HFFc6 (cell line): Measurements from ENCODE around the gene ADGRL3. TPM values are rescaled to one million over a fixed set of nuclear protein-coding genes. Genes with fewer than 3 reads are reported as not detected.

ENCODE experiments used
- DNase-seq: peaks from one replicate; pipeline ENCODE4 v3.0.0-alpha.2; 2018
- H3K27ac Mint-ChIP-seq: 2 replicates; pipeline ENCODE4 v1.8.0; 2020; ENCODE audit warnings: mild to moderate bottlenecking, mixed read lengths
- H3K27me3 Mint-ChIP-seq: 2 replicates; pipeline ENCODE4 v1.8.0; 2021; ENCODE audit warnings: mild to moderate bottlenecking, moderate library complexity, mixed read lengths; ENCODE audit not compliant: insufficient read depth
- H3K36me3 Mint-ChIP-seq: 2 replicates; pipeline ENCODE4 v1.8.0; 2021; ENCODE audit warnings: low read depth, mixed read lengths
- H3K4me1 Mint-ChIP-seq: 2 replicates; pipeline ENCODE4 v1.8.0; 2020; ENCODE audit warnings: low read depth, mixed read lengths
- H3K4me3 Mint-ChIP-seq: 2 replicates; pipeline ENCODE4 v1.8.0; 2020; ENCODE audit warnings: mild to moderate bottlenecking, moderate library complexity, mixed read lengths
- H3K9me3 Mint-ChIP-seq: 2 replicates; pipeline ENCODE4 v1.8.0; 2020; ENCODE audit warnings: mild to moderate bottlenecking, mixed read lengths
- CTCF ChIP-seq: fragments of 200-600 bp; sonication (generic); IDR thresholded peaks from 2 replicates; pipeline ENCODE4 v1.5.0; 2021; ENCODE audit warnings: antibody characterized with exemption, mild to moderate bottlenecking
- total RNA-seq, 6 experiments: library from RNA; stranded (reverse); fragmentation: NEBNext Ultra II Directional; extraction: Animal tissue kit (Norgen Biotek cat#: 25700); gene quantifications; 2 replicates in 1 of 6; 3 replicates in 5 of 6; pipeline ENCODE4 v1.2.3, GENCODE V29; 2021

ADGRL3 gene
- total RNA-seq, 6 experiments from 2014 or later = not detected

GRCh38 chr4:61320631-61321030 lies 120.5 kb downstream of the ADGRL3 start:
- Mint-ChIP-seq H3K4me3 (no peak overlapping the region), H3K27ac (no peak overlapping the region), H3K4me1 (no peaks in the 10 kb centered on the region), H3K9me3 (peaks cover 38% of the 10 kb centered on the region), H3K27me3 (no peaks in the 10 kb centered on the region), H3K36me3 (no peaks in the 10 kb centered on the region)
- DNase-seq = no peak
- TF ChIP-seq CTCF = no peak

- no peak overlapping the region for H3K27ac Mint-ChIP-seq
- no peak overlapping the region for H3K4me3 Mint-ChIP-seq
- peaks cover 26% of the 10 kb centered on the region for H3K9me3 Mint-ChIP-seq
- H3K36me3 Mint-ChIP-seq = no peaks in the 10 kb centered on the region
- no peak for DNase-seq
- no peaks in the 10 kb centered on the region for H3K27me3 Mint-ChIP-seq
- no peaks in the 10 kb centered on the region for H3K4me1 Mint-ChIP-seq
- no peak for TF ChIP-seq CTCF
Measured at GRCh38 chr4:61332693-61333092, 132.6 kb downstream of the ADGRL3 start.

GRCh38 chr4:61333490-61333889 lies 133.4 kb downstream of the ADGRL3 start:
- DNase-seq = no peak
- no peaks in the 10 kb centered on the region for H3K36me3 Mint-ChIP-seq
- no peak overlapping the region for H3K27ac Mint-ChIP-seq
- no peak overlapping the region for H3K4me3 Mint-ChIP-seq
- no peaks in the 10 kb centered on the region for H3K27me3 Mint-ChIP-seq
- no peak for TF ChIP-seq CTCF
- peaks cover 31% of the 10 kb centered on the region for H3K9me3 Mint-ChIP-seq
- no peaks in the 10 kb centered on the region for H3K4me1 Mint-ChIP-seq

- no peak for TF ChIP-seq CTCF
- no peaks in the 10 kb centered on the region for H3K27me3 Mint-ChIP-seq
- H3K4me3 Mint-ChIP-seq = no peak overlapping the region
- DNase-seq = no peak
- no peak overlapping the region for H3K27ac Mint-ChIP-seq
- H3K4me1 Mint-ChIP-seq = no peaks in the 10 kb centered on the region
- H3K36me3 Mint-ChIP-seq = no peaks in the 10 kb centered on the region
- H3K9me3 Mint-ChIP-seq = peaks cover 22% of the 10 kb centered on the region
Measured at GRCh38 chr4:61335241-61335763, 135.2 kb downstream of the ADGRL3 start.

- TF ChIP-seq CTCF = no peak
- Mint-ChIP-seq H3K36me3 (no peaks in the 10 kb centered on the region), H3K4me3 (no peak overlapping the region), H3K4me1 (no peaks in the 10 kb centered on the region), H3K27me3 (no peaks in the 10 kb centered on the region), H3K27ac (no peak overlapping the region), H3K9me3 (peaks cover 20% of the 10 kb centered on the region)
- DNase-seq = no peak
Measured at GRCh38 chr4:61336488-61336887, 136.4 kb downstream of the ADGRL3 start.

GRCh38 chr4:61336916-61337315 lies 136.8 kb downstream of the ADGRL3 start:
- peaks cover 20% of the 10 kb centered on the region for H3K9me3 Mint-ChIP-seq
- no peak overlapping the region for H3K27ac Mint-ChIP-seq
- no peak for TF ChIP-seq CTCF
- H3K4me1 Mint-ChIP-seq = no peaks in the 10 kb centered on the region
- H3K27me3 Mint-ChIP-seq = no peaks in the 10 kb centered on the region
- H3K36me3 Mint-ChIP-seq = no peaks in the 10 kb centered on the region
- DNase-seq = no peak
- H3K4me3 Mint-ChIP-seq = no peak overlapping the region
